DMS53 treated with DMSO at 0.1 percent for 48 hours (cell line): Measurements from ENCODE around the gene FBXW4.
"Not testable (repeated sequence)": the region's sequence is repeated elsewhere in the genome, so short reads cannot be mapped to it uniquely, and the experiment has no call there.

Experiments
- DNase-seq: peaks from one replicate; lab custom pipeline; 2025; ENCODE audit not compliant: unreplicated experiment; lab: John Stamatoyannopoulos, UW

Gene FBXW4

DNA sequence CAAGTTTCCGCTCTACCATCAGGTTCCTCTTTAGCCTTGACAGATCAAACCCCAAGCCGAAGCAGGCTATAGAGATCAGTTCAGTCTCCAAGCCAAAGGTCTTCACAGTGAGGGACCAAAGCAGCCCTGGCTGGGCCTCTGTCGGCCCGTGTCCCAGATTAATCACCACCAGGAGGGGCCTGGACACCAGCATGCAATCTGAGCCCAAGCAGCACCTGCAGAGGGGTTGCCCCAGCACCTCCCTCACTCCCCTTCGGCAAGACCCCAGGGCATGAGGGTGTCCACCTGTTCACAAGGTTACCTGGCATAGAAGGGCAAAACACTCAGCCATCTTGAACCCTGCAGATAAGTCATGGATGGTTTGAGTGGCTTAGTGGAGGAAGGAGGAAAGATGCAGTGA, 36.0 kb downstream of the FBXW4 start:
- no peak for DNase-seq

DNA sequence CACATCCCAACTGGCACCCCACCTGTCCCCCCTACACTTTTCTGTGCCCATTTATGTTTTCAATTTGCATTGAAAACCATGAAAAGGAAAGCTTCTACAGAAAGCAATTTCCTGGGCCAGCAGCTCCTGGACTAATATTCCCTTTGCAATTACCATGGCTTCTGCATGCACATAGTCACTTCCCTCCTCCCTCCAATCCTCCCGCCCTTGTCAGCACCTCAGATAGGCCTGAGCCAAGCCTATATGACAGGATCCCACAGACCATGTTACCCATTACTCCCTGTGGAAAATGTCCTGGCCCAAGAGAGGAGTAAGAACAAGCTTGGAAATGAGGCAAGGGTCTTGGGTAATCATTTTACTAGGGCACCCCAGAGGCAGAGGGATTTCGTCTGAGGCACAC, 38.1 kb downstream of the FBXW4 start:
- no peak for DNase-seq

DNA sequence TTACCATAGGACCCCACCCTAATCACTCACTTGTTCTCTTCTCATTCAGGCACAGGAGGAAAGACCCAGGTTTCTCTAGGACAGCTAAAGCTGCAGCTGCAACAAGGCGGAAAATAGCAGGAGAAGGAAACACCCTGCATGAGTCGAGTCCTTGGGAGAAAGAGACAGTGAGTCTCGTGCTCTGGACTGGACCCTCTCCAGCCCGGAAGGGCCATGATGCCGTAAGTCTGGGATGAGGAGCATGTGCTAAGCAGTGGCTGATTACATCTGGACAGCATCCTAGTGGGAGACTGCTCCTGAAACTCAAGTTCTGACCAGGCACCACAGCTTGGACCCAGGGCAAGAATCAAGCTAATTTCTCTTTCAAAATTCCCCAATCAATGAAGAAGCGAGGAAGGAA, 39.4 kb downstream of the FBXW4 start:
- no peak for DNase-seq

DNA sequence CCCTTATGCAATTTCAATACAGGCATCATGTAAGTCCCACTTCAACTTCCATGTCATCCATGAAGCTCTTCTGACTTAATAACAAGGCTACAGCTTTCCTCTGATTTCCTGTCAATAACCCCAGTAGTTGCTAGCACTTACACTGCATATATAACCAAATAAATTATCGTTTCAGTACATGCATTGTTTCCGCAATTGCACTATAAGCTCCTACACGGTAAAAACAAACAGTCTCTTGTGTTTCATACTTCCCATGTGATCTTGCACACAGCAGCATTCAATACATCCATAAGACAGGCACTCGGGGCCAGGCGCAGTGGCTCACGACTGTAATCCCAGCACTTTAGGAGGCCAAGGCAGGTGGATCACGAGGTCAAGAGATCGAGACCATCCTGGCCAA, 41.4 kb downstream of the FBXW4 start:
- no peak for DNase-seq

DNA sequence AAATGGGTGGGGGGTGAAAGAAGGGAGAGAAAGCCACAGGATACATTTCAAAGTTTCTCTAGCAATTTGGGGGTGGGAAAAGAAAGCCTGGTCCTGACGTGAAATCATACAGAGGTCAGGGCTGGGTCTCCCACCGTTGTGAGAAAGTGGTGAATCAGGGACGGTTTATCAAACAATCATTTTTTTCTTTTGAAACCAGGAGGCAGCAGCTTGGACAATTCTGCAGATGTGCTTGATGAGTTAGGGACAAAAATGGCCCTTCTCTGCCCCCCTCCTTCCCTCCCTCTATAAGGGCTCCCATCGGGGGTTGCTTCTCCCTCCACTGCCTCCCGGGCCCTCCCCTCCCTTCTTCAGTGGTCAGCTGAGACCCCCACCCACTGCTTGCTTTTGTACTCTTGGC, 43.6 kb downstream of the FBXW4 start:
- DNase-seq, result no peak

DNA sequence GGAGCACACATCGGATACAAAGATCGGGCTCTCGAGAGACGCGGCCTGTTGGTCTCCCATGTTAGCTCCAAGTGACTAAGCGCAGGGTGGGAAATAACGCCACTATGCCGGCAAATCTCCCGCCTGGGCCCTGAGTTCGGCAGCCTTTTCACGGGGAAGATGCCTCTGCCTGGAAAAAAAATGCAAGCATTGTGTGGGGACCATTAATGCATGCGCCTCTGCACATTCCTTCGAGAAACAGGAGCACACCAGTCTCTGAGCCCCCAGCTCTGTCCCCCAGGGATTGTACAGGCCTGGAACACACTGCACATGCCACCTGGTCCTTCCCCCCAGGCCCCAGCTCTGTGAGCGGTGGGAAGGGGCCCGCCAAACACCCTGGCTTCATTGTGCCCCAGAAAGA, 44.1 kb downstream of the FBXW4 start:
- no peak for DNase-seq

DNA sequence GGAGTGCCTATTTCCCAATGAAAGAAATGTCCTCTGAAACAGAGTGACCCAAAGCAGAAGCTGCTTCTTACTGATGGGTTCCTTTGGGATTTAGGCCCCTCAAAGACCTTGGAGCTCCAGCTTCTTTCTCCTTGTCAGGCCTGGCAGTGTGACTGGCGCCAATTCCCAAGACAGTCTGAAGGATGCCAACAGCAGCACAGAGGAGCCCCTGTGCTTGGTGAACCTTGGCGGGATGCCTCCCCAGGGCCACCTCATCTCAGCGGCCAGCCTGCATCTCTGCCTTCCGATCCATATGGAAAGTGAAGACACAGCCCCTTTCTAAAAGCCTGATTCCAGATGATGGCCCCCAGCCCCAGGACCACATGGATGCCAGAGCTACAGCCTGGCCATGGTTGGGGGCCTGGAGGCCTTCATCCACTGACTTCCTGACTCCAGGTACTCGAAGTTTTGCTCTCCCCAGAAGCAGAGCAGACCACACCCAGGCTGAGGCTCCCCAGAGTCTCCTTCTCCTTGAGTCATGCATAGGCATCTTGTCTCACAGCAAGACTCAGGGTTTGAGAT, 45.4 kb downstream of the FBXW4 start:
- DNase-seq, result no peak

DNA sequence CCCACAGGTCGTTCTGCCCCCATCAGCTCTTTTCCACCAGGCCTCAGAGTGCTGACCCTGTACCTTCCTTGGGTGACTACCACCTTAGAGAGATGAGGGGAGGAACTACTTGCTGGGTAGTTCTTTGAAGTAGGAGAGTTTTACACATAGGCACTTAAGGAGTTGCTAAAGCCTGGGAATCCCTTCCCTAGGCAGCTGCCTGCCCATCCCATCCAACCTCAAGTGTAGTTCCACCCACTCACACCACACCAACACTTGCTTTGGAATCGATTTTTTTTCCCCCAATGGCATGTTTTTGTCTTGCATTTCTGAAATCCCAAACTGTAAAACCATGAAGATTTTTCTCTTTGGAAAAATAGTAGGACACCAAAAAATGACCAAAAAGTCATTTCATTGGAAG, 47.7 kb downstream of the FBXW4 start:
- DNase-seq, result no peak

DNA sequence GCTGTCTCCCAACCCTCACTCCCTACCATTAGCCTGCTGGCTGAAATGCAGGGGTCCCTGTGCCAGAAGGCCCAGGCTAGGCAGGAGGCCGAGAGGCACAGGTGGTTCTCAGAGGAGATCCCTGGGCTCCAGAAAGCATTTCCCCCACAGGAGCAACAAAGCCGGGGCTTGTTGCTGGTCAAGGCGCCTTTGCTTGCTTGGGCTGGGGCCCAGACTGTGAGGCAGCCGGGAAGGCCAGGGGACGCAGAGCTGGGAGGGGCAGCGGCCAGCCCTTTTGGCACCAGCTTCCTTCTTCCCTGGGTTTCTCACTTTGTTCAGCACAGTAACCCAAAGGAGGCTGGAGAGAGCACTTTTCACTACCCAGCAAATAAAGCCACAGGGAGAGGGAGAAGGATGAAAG, 48.6 kb downstream of the FBXW4 start:
- no peak for DNase-seq

DNA sequence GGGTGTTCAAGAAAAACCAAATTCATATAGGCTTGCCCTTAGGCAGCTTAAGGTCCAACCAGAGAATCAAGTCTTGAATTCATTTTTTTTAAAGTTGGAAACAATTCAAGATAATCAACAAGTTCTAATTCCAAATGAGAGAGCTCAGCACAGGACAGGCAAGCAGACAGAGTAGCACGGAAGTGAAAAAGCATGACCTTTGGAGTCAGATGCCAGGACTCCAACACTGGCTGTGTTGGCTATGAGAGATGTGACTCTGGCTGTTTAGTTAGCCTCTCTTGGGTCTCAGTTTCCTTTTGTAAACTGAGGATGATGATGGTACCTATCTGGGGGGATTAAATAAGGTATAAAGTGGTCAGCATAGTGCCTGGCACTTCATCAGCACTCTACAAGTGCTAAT, 49.3 kb downstream of the FBXW4 start:
- no peak for DNase-seq

DNA sequence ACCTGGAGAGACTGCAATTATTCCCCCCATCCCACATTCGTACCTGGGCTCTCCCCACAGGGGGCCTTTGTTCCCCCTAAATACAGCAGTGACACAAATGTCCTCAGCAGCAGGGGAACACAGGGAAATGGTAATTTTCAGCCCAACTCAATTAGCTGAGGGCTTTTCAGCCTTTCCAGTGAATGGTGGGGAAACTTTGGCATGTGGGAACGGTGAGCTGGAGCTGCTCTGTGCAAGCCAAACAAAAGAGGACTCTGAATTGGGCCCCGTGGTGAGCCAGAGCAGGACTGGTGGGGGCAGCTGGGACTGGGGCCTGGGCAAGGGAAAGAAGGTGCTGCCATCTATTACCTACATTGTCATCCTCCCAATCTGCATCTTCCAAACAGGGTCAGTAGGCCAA, 51.0 kb downstream of the FBXW4 start:
- no peak for DNase-seq

DNA sequence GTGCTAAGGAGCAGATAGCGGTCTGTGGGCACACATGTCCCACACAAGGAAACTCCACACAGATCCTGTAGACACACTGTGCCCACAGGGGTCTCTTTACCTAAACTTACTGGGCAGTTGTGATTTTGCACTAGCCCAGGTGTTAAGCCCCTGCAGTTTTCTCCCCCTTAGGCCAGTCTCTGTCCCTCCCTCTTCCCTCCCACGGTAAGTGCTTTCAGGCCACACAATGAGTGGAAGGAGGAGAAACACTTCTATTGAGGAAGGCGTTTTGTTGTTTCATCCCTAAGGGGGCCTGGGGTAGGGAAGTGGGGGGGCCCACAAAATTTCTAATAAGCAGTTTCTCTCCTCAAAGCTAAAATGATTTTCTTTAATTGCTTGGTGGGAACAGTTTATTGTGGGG, 51.4 kb downstream of the FBXW4 start:
- DNase-seq, result no peak

DNA sequence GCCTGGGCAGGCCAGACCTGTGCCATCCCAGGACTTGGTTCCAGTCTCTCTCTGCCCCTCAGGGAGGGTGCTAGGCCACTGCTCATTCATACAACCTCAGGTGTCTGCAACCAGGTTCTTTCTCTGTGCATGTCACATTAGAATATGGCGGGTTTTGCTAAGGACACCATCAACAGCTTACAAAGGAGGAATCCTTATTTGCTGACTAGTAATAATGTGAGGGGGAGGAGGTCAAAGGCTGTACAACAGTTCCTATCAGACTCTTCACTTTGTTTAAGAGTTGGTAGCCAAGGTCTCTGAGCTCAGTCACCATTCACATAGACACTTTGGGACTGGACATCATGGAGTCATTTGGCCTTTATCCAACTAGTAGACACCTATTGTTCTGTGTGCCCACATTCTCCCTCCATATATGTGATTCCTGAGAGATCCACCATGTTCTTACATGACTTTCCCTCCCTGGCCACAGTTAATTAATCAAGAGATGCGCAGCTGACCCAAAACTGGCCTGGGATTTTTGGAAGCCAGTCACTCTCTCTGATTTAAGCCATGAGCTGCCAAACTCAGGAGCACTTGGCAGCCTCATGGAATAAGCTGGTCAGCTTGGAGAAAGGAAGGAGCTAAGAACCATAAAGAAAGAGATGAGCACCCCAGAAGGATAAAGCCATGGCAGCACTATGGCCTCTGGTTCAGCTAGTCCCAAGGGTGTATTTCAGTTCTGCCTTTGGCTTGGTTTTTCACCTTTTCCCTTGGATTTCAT, 55.6 kb downstream of the FBXW4 start:
- no peak for DNase-seq

DNA sequence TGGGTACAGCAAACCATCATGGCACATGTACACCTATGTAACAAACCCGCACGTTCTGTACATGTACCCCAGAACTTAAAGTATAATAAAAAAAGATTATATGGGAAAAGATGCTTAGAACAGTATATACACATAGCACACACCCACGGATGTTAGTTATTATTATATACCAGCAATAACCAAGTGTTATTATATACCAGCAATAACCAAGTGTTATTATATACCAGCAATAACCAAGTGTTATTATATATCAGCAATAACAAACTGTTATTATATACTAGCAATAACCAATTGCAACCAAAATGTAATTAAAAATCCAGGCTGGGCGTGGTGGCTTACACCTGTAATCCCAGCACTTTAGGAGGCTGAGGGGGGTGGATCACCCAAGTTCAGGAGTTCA, 61.5 kb downstream of the FBXW4 start:
- DNase-seq, result not testable (repeated sequence)

DNA sequence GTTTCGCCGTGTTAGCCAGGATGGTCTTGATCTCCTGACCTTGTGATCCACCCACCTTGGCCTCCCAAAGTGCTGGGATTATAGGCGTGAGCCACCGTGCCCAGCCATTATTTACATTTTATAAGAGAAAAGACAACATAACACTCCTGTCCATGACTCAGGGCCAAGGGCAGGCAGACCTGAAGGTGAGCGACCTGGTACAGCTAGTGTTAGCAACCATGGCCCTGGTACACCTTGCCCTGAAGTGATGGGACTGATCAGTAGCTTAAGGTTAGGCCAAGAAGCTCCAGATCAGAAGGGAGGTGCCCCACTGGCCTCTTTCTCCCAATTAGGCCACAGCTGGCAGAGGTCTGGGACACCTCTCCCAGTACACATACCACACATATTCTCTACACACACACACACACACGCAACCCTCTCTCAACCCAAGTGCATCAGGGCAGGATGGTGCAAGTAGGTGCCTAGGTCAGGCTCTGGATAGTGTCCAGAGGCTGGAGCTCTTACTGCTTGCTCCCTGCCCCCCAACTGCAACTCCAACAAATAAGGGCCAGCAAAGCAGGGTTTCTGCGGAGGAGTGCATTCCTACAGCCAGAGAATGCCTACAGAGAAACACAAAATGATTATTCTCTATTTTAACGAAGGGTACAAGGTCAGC, 63.0 kb downstream of the FBXW4 start:
- DNase-seq, result no peak

DNA sequence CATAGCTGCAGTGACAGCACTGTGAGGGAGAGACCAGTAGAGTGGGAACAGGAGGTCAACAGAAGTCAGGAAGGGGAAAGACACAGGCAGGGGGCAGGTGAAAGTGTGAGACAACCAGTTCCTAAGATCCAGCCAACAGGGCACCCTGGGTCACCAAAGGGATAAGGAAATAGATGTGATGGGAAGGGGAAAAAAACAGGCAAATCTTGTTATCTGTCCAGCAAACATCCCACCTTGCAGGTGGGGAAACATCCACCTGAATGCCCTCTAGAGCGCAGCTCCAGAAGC, 64.4 kb downstream of the FBXW4 start:
- DNase-seq, result no peak

DNA sequence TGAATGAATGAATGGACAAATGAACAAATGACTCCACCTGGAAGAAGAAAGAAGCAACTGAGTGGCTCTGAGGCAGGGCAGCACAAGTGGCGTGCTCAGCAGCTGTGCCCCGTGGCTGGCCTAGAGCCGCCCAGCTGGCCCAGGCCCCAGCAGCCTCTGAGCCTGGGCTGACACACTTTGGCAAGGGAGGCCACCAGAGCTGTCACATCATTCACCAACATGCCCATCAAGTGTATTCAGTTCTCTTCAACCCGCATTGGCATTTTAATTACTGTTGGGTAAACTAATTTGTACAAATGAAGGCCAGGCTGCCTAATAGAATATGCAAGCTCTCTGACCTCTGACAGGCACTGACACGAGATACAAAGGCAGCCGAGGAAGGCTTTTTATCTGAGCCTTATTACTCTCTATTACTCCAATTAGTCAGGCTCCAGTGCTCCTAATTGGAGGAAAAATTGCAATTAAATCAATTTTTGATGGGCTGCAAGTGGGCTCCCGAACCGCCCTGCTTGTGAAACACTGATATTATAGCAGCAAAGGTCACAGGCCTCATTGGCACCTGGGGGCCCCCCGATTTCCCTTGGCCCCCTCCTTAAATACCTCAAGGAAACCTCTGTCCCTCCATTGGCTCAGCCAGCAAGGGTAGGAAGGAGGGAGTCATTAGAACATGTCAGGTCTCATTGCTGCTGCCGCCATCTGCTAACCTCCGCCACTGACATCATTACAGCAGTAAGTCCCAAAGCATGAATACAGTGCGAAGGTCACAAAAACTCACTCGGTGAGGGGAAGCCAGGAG, 64.9 kb downstream of the FBXW4 start:
- DNase-seq, result no peak

DNA sequence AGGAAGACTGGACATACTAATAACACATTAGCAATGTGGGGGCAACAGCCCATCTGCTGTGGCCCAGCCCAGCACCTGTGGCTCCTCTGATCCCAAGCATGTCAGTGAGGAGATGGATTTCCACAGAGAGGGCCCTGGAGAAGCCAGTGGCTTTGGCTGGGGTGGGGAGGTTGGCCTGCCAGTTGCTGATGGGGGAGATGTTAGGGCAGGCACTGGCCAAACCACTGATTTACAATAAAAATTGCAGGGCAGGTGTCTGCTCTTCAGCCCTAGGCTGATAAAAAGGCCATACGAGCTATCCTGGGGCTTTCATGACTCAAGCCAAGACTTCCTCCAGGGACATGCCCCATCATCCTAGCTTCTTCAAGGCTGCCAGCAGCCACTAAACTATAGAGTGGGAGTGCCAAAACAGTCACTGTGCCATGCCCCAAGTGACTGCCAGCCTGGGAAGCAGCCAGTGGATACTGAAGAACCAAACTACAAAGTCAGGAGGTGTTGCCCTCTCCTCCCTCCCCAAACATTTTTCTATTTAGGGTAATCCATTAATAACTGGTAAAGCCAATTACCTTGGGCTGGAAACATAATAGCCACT, 69.1 kb downstream of the FBXW4 start:
- no peak for DNase-seq

DNA sequence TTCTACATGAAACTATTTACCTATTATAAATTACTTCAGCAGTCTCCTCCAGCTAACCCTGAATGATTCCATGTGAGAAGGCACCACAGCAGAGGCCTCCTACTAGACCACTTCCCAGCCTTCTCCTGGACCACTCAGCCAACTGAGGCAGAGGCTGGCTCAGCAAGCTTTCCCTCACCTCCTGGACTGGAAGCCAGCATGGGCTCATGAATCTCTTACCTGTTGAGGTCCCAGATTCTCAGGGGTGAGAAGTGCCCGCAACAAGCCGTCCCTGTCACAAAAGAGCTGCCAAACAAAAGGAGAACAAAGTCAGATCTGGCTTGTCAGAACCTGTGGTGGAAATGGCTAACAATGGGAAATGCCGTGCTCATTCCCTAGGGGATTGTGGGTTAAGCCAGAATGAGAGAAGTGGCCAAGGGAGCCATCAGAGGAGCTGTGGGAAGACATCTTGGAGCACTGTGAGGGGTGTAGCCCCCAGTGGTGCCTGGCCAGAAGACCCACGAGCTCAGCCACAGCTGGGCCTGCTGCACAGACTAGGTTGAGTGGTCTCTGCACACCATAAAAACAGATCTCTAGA, 70.4 kb downstream of the FBXW4 start:
- no peak for DNase-seq

DNA sequence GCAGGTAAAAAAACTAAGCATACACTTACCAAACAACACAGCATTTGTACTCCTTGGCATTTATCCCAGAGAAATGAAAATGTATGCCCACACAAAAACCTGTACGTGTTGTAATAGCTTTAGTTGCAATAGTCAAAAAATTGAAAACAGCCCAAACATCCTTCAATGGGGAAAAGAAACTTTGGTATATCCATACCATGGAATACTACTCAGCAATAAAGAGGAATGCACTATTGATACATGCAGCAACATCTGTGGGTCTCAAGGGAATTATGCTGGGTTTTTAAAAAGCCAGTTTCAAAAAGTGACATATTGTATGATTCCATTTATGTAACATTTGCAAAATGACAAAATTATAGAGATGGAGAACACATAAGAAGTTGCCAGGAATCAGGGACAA, 71.4 kb downstream of the FBXW4 start:
- no peak for DNase-seq

DNA sequence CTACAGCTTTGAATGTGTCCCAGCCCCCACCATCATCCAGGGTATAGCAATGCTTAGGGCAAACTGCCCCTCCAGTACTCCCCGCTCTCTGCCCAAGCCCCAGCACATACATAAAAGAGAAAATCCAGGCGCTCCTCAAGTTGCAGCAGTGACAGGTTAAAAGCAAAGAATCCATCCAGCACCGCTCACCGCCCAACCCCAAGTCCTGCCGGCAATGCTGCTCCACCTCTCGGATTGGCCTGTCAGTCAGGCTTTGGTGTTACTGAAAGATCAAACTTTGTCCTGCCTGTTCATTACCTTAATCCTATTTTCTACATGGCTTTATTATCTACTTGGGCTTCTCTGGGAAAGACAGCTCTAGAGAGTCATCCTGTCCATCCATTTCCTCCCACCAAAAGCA, 75.0 kb downstream of the FBXW4 start:
- no peak for DNase-seq
